HG02623 (cell line): ENCODE results near the gene LIPG.

ENCODE experiments used
- ATAC-seq: cut with Tn5 transposase; IDR thresholded peaks from one replicate; pipeline ENCODE4 v1.9.1; 2021; ENCODE audit warnings: moderate library complexity; ENCODE audit not compliant: unreplicated experiment

LIPG gene

GRCh38 chr18:49610022-49610445 lies 48.2 kb downstream of the LIPG start:
- ATAC-seq, result no peak

GRCh38 chr18:49611316-49611715 lies 49.5 kb downstream of the LIPG start:
- ATAC-seq, result no peak

GRCh38 chr18:49612515-49613033 lies 50.7 kb downstream of the LIPG start:
- ATAC-seq, result no peak

- ATAC-seq, result no peak
Observed at GRCh38 chr18:49613141-49613640, 51.3 kb downstream of the LIPG start.

GRCh38 chr18:49613641-49614151 lies 51.8 kb downstream of the LIPG start:
- no peak for ATAC-seq

DNA sequence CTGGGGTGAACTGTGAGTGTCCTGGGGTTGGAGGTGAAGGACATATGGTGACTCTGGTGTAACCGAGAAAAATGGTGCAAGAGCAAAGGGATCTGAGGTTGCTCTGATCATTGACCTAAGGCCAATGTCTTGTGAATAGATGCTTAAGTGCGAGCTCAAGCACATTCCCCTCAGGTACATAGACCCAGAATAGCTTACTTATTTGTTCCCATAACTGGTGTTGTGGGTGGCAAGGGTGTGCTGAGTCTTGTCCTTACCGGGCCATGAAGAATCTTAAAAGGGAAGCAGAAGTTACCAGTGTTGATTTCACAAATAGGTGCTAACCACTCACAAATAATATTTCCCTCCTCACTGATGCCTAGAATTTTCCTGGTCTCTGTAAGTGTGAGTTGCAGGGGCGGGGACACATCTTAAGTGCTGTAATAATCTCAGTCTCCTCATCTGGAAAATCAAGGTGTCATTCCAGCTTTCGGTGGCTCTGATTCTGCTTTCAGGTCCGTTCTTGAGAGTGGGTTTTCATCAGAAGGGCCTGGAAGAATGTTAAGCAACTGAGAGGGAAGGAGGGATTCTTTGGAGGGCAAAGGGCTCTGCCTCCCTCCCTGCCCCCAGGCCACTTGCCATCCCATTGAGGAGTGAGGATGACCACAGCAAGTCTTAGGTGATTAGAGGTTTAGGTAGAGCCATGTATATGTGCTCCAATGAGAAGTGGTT lies 54.9 kb downstream of the LIPG start:
- ATAC-seq, result no peak

- ATAC-seq, result no peak
Observed at GRCh38 chr18:49617329-49617695, 55.5 kb downstream of the LIPG start.

- ATAC-seq, result no peak
Observed at GRCh38 chr18:49617865-49618264, 56.0 kb downstream of the LIPG start.

GRCh38 chr18:49618742-49619681 lies 57.2 kb downstream of the LIPG start:
- no peak for ATAC-seq

GRCh38 chr18:49619801-49620200 lies 57.9 kb downstream of the LIPG start:
- no peak for ATAC-seq

DNA sequence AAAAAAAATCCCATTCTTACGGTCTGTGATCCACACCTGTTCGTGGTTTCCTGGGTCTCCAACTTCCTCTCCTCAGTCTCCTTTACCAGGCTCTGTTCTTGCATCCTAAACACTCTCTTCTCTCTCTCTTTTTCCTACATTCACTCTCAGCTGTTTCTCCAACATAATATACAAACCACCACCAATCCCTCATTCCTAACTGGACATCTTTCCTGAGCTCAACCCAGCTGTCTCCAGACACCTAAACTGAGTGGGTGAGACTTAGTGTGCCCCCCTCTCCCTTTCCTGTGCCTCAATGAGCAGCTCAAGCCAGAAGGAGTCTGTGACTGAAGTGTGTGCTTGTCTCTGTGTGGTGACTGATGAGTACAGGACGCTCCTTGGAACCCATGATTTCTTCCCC lies 59.4 kb downstream of the LIPG start:
- ATAC-seq, result no peak

DNA sequence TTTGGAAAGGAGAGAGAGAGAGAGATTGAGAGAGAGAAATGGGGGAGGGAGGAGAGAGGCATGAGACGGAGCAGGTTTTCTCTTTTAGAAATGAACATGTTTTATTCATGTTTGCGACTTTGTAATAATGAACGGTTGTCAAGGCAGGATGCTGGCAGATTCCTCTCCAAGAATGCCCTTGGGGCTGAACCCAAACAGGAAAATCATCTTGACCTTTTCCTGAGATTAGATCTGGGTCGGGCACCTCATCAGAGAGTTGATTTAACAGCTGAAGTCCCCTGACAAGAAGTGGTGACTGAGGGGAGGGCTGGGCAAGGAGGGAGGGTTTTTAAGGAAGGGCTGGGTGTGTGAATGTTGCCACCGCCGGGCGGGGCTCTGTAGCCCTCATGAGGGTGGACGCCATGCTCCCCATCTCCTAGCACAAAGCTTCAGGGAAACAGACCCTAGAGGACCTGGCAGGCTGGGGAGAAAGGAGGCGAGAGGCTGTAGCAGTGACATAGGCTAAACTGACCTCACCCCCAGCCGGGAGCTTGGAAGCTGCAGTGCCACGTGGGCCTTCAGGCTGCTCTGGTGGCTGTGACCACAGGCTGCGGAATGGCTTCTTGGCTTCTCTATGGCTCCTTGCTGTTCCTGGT lies 60.0 kb downstream of the LIPG start:
- no peak for ATAC-seq

- no peak for ATAC-seq
Observed at GRCh38 chr18:49623571-49623970, 61.7 kb downstream of the LIPG start.

GRCh38 chr18:49625021-49625691 lies 63.3 kb downstream of the LIPG start:
- ATAC-seq, result no peak

GRCh38 chr18:49626842-49627467 lies 65.1 kb downstream of the LIPG start:
- no peak for ATAC-seq

DNA sequence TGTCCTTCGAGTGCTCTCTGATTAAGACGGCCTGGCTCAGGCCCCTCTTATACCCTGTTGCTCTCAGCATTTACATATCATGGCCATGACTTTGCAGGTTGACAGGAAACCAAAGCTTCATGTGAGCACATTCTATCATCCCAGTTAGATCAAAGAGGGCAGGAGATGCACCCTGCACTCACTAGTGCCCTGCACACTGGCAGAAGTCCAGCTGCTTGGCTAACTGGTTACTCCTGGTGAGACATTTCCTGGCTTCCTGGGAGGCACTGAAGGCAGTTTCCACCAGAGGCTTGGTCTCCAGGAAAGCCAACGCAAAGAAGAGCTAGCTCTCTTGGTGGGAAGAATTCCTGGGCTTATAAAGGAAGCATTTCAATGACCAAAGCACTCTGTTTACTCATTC lies 66.3 kb downstream of the LIPG start:
- ATAC-seq, result no peak

DNA sequence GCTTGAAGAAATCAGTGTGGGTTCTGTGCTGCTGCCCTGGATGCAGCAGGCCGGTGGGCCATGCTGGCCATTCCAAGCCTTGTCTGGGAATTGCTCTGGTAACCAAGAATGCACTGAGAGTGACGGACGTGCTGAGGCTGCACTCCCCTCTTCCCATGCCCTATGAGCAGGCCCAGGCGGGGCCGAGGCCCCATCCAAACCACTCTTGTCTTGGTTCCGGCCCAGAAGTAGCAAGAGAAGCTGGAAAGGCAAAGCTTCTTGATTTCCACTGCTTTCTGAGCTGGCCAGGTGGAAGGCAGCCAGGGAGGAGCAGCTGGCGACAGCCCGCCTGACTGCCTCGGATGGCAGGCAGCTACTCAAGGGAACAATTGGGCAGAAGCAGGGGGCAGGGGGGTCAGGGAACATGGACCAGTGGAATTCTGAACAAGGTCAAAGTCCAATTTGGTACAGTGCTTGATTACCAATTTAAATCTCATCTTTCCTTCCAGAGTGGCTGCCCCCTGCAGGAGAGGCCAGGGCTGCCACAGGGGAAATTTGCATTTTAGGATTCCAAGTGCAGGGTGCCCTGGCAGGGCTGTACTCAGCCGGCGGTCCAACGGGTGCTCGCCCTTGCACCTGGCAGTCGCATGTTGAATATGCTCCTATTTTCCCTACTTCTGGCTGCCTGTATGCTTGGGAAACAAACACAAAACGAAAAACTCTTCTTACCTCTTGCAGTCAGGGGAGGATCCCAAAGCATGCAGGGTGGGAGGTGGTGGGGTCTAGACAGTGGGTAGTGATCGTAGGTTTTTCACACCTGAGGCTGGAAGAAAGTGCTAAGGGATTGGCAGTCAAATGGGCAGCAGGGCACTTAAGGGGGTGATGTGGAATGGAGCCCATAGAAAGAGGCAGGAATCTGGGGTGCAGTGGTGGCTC lies 67.3 kb downstream of the LIPG start:
- no peak for ATAC-seq

- no peak for ATAC-seq
Observed at GRCh38 chr18:49630246-49630699, 68.4 kb downstream of the LIPG start.
